GM20431 (cell line): ENCODE measurements around the gene DNAAF8.
"Not testable (repeated sequence)": the region's sequence is repeated elsewhere in the genome, so short reads cannot be mapped to it uniquely, and the experiment has no call there.

ENCODE experiments used
- in situ Hi-C: fragments of 300-500 bp; cut with MseI, MboI; formaldehyde crosslinking; loops from one replicate; pipeline ENCODE4 v1.15.0; 2020; ENCODE audit warnings: low sequenced_read_pairs; ENCODE audit not compliant: unreplicated experiment

Gene DNAAF8

DNA sequence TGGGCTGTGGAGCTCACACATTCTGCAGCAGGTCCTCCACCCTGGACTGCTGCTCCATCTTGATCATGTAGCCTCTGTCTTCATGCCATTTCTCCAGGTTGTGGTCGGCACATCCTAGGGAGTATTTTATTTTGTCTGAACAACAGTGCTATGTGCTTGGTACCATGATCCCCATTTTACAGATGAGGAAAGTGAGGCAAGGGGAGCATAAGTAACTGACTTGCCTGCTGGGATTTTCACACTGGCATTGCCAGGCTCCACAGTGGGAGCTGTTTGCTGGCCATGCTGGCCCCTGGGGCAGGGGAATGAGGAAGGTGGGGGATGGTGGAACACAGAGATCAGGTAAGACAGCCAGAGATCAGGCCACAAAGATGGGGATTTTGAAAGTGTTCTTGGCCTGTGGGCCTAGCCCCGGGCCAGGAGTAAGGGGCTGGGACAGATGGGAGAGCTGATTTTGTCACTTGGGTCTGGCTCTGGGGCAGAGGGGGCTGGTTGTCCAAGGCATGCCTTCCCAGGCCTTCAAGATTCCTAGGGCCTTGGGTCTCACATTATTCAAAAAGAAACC lies 41.9 kb downstream of the DNAAF8 start:
- in situ Hi-C loops: no loop called here

DNA sequence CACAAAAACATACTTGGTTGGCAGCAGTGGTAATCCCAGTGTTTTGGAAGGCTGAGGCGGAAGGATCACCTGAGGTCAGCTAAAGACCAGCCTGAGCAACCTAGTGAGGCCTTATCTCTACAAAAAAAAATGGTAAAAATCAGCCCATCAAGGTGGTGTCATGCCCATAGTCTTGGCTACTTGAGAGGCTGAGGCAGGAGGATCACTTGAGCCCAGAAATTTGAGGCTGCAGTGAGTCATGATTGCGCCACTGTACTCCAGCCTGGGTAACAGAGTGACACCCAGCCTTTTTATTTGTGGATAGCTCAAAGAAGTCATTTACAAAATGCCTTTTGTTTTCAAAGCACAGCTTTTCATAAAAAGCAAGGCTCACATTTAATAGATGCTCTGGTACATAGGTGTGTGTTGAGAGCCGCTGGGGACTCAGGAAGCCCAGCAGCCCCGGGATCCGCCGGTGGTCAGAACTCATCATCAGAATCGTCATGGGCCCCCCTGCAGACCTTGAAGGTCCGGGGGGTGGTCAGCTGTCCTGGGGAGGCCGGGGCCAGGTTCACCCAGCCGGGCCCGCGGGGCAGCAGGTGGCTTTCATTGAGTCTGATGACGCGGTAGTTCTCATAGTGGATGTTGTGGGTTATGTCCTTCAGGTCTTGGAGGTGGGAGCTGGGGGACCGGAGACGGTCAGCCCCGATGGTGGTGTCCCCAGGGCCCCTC lies 43.2 kb downstream of the DNAAF8 start:
- in situ Hi-C loops: no loop called here

DNA sequence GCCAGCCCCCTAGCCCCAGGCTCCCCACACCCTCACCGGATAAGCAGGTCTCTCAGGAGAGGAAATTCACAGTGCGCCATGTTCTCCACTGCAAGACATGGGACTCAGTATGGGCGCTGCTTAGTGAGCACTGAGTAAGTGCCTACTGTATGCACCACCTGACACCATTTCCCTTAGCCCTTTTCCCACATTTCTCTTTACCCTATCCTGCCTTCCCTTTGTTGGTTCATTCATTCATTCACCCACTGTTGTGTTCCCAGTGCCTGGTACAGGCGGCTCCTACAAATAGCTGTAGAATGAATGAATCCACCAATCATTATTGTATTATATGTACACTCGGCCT lies 43.7 kb downstream of the DNAAF8 start:
- in situ Hi-C loops: no loop called here

- in situ Hi-C loops: no loop called here
These were observed 45.9 kb downstream of the DNAAF8 start for GRCh38 chr16:4780235-4780634.

DNA sequence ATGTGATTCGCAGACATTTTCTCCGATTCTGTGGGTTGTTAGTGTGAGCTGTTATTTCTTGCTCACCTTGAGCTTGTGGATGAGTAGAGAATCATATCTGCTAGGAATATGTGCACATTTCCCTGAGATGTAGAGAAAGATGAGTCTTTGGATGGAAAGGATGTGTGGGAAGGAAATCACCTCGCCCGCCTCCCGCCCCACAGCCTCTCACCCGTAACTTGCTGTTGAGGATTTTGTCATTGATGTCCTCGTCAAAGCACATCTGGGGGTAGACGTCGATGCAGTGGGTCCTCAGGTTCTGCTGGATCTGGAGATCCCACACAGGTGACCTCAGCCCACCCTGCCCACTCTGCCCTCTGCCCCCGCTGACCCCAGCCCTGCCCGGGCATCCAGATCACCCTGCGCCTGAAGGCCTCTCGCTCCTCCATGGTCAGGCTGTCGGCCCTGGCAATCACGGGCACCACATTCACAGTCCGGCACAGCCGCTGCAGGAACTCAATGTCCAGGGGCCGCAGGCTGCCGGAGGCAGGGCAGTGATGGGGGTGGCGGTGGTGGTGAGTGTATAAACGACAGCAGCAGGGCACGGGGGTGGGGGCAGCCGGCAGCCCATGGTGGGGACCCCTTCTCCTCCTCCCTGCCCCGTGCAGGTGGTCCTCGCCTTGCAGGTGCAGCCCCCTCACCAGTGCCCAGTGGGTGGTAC lies 49.1 kb downstream of the DNAAF8 start:
- in situ Hi-C loops: no loop called here

- in situ Hi-C loops: no loop called here
These were observed 49.6 kb downstream of the DNAAF8 start for GRCh38 chr16:4783951-4784336.

- in situ Hi-C loops: not testable (repeated sequence)
These were observed 50.2 kb downstream of the DNAAF8 start for GRCh38 chr16:4784444-4784987.

GRCh38 chr16:4785758-4786433 lies 51.6 kb downstream of the DNAAF8 start:
- in situ Hi-C loops: no loop called here

GRCh38 chr16:4787068-4787467 lies 52.7 kb downstream of the DNAAF8 start:
- in situ Hi-C loops: no loop called here

DNA sequence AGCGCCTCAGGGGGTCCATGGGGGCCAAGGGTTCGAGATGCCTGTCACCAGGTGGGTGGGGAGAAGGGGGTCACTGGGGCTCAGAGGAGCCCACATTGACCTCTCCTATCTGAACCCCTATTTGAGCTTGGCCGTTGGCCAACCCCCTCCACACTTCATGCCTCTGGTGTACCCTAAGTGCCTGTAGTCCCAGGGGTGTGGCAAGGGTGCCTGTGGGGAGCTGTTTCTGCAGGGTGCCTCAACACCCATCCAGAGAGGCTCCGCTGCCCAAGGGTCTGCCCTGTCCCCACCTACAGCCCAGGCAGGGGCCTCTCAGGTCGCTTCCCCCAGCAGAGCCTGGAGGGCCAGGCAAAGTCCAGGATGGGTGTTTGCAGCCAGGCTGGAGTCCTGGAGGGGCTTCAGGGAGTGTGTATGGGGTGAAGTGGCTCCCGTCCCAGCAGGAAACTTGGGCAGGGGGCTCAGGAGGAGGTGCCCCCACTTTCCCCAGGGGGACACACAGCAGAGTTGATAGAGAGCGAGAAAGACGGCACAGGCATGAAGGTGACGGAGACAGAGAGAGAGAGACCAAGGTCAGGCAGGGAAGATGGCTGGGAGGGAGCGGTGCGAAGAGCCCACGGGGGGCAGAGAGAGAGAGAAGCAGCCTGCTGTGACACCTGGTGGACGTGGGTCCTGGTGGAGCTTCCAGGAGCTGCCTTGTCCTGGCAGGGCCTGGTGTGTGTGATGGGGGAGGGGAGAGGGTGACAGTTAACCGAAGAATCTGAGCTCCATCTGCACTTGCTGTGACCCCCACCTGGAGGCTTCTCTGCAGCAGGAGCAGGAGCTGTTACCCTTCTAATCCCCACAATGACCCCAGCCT lies 53.5 kb downstream of the DNAAF8 start, which contains the start of gene SEPTIN12:
SEPTIN12 (minus strand) TSS at position 719 of the 856 bp plus-strand sequence; CDS start at position 19, 700 bp downstream.
- in situ Hi-C loops: no loop called here

- in situ Hi-C loops: no loop called here
These were observed 54.2 kb downstream of the DNAAF8 start for GRCh38 chr16:4788489-4788889.

- in situ Hi-C loops: no loop called here
These were observed 54.6 kb downstream of the DNAAF8 start for GRCh38 chr16:4788910-4789309.

DNA sequence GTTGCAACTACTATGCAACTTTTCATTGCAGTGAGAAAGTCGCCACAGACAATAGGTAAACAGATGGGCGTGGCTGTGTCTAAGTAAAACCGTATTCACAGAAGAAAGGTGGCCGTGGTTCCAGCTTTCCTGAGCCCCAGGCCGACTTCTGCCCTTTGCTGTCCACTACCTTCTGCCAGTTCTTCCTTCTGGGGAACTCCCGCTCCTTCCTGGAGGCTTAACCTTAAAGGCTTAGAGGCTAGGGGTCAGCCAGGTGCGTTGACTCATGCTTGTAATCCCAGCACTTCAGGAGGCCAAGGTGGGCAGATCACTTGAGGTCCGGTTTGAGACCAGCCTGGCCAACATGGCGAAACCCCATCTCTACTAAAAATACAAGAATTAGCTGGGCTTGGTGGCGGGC lies 55.9 kb downstream of the DNAAF8 start:
- in situ Hi-C loops: no loop called here

DNA sequence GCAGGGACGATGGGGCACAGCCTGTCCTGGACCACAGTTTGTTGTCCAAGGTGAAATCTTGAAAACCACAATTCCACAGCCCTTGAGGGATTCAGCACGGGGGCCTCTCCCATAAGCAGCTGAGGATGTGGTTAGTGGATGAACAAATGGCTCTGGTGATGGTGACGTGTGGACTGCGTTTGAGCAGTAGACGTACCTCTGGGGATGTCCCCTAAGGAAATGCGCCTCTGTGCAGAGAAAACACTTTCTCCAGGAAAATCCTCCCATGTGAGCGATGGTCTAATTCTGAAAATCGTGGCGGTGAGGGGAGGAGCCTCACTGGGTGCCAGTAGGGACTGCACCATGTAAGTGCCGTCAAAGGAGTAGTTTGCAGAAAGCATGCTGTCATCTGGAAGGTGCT lies 56.5 kb downstream of the DNAAF8 start:
- in situ Hi-C loops: no loop called here

- in situ Hi-C loops: no loop called here
These were observed 58.7 kb downstream of the DNAAF8 start for GRCh38 chr16:4792951-4793513.

DNA sequence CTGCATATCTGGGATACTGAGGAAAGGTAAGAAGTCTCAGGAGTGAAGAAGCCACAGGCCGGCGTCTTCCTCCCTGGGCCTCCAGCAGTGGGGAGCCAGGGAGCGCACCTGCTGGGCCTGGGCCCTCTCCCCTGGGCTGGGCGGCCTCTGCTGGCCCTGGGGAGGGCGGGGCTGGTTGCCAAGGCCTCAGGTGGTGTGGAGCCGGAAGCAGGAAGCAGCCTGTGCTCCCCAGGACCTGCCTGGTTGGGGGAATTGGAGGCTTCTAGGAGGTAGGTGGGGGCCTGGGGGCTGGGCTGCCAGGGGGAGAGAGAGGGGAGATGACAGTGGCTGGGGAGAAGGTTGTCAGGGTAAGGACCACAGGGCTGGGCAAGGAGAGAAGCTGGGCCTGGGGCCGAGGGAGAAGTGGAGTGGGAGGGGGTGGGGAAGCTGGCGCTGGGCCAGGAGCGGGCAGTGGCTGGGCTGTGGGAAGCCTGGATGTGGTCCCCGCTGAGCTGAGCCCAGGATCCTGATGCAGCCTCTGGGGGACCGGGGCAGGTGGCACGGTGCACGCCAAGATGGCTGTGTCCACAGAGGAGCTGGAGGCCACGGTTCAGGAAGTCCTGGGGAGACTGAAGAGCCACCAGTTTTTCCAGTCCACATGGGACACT lies 61.0 kb downstream of the DNAAF8 start, which contains the start of gene SMIM22:
SMIM22 (plus strand) TSS at position 189 of the 647 bp plus-strand sequence; CDS start at position 555, 366 bp downstream.
- in situ Hi-C loops: no loop called here

DNA sequence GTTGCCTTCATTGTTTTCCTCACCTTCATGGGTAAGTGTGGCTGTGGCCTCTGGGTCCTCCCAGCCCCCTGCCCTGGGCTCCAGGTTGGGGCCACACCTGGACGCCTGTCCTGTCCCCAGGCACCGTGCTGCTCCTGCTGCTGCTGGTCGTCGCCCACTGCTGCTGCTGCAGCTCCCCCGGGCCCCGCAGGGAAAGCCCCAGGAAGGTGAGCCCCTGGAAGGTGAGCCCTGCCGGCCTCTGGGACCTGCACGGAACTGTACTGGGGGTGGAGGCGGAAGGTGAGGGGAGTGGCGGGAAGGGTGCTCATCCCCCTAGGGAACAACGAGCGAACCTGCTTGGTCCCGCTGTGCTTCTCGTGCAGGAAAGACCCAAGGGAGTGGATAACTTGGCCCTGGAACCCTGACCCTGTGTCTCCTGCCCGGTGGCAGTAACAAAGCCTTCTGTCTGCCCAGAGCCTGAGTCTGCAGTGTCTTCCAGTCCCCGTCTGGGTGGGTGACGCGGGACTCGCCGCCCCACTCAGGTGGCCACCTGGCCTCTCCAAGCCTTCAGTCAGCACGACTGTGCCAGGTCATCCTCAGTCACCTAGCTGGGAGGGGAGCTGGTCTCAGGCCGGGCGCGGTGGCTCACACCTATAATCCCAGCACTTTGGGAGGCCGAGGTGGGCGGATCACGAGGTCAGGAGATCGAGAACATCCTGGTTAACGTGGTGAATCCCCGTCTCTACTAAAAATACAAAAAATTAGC lies 61.7 kb downstream of the DNAAF8 start:
- in situ Hi-C loops: no loop called here
